Esophagus (tissue), 2 donors: ENCODE results near the gene DNAJC12. TPM values are rescaled to one million over a fixed set of nuclear protein-coding genes. Genes with fewer than 3 reads are reported as not detected.
"Not testable (repeated sequence)": the region's sequence is repeated elsewhere in the genome, so short reads cannot be mapped to it uniquely, and the experiment has no call there.

Experiments
- H3K27ac ChIP-seq, 2 donors: one replicate each; pipeline ENCODE4 v1.5.1; 2013; ENCODE audit warnings: low read depth in 2 of 2, mild to moderate bottlenecking in 2 of 2, inconsistent platforms in 1 of 2, low read length in 1 of 2, moderate library complexity in 1 of 2
- H3K27me3 ChIP-seq, 2 donors: one replicate each; pipeline ENCODE4 v1.6.1; 2013; ENCODE audit warnings: low read length in 2 of 2, control low read depth in 1 of 2, mild to moderate bottlenecking in 1 of 2; ENCODE audit not compliant: insufficient read depth in 2 of 2, control insufficient read depth in 1 of 2
- H3K36me3 ChIP-seq, 2 donors: one replicate each; pipeline ENCODE4 v1.6.1; 2013; ENCODE audit warnings: low read length in 1 of 2; ENCODE audit not compliant: control insufficient read depth in 2 of 2, insufficient read depth in 2 of 2
- H3K4me1 ChIP-seq, 2 donors: one replicate each; pipeline ENCODE4 v1.6.1; 2013; ENCODE audit warnings: low read length in 1 of 2; ENCODE audit not compliant: control insufficient read depth in 2 of 2, insufficient read depth in 2 of 2
- H3K4me3 ChIP-seq, 2 donors: one replicate each; pipeline ENCODE4 v1.5.1; 2013; ENCODE audit warnings: low read length in 2 of 2, mild to moderate bottlenecking in 2 of 2, low read depth in 1 of 2, moderate library complexity in 1 of 2
- H3K9me3 ChIP-seq, 2 donors: one replicate each; pipeline ENCODE4 v1.6.1; 2013; ENCODE audit warnings: mild to moderate bottlenecking in 2 of 2, low read depth in 1 of 2, low read length in 1 of 2, moderate library complexity in 1 of 2; ENCODE audit not compliant: control insufficient read depth in 2 of 2, insufficient read depth in 1 of 2
- WGBS, 2 donors: extraction: QIAGEN DNeasy Blood & Tissue Kit; methylation state at CpG; one replicate each; pipeline ENCODE4 v1.1.7; 2013; 5-methylcytosine and 5-hydroxymethylcytosine counted together
- polyA plus RNA-seq, 2 donors: library from polyadenylated mRNA; stranded (reverse); fragments of 200-250 nt; gene quantifications; one replicate each; pipeline ENCODE4 v1.2.3, GENCODE V29; 2013
- donor health status: healthy with polysubstance abuse.
- donor health status: Bipolar disorder and iron deficiency.

The DNAJC12 gene
- polyA plus RNA-seq, 2 donors, result 0.59 to 0.75 TPM

DNA sequence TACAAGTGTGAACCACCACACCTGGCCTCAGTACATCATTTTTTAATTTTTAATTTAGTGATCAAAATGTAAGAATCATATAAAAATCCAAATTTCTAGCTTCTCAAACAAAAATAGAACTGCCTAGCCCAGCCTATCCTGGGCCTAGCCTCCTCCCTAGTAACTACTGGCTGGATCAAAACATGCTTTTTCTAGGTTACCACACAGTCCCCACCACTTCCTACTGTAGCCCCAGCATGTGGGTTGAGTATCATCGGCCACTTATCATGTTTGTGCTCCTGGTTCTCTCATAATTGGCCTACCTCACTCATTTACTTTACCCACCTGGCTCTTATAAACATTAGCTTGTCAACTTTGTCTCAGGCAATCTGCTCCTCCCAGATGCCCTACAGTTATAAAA is 52.9 kb downstream of the DNAJC12 start:
- Histone ChIP-seq H3K27me3 (no peaks in the 10 kb centered on the region), H3K27ac (no peak overlapping the region), H3K36me3 (no peaks in the 10 kb centered on the region), H3K9me3 (no peaks in the 10 kb centered on the region), H3K4me1 (no peaks in the 10 kb centered on the region), H3K4me3 (no peak overlapping the region)
- WGBS, 2 donors, result 50 to 68% methylated on average over 1 of the region's 1 CpG

DNA sequence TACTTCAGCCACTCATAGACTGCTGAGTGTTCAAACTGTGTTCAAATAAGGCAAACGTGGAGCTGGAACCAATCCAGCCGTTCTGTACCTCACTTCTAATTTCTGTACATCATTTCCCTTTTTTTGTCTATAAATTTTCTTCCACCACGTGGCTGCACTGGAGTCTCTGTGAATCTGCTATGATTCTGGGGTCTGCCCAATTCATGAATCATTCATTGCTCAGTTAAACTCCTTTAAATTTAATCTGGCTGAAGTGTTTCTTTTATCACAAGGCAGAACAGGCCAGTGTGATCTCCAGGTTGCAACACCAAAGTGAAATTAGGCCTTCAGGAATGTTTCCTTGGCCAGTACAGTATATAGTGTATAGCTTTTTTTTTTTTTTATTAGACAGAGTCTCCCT is 53.5 kb downstream of the DNAJC12 start:
- Histone ChIP-seq H3K4me3 (no peak overlapping the region), H3K9me3 (no peaks in the 10 kb centered on the region), H3K4me1 (no peaks in the 10 kb centered on the region), H3K36me3 (no peaks in the 10 kb centered on the region), H3K27me3 (no peaks in the 10 kb centered on the region), H3K27ac (no peak overlapping the region)
- 29% methylated on average over 3 of the region's 3 CpGs for WGBS, 2 donors

DNA sequence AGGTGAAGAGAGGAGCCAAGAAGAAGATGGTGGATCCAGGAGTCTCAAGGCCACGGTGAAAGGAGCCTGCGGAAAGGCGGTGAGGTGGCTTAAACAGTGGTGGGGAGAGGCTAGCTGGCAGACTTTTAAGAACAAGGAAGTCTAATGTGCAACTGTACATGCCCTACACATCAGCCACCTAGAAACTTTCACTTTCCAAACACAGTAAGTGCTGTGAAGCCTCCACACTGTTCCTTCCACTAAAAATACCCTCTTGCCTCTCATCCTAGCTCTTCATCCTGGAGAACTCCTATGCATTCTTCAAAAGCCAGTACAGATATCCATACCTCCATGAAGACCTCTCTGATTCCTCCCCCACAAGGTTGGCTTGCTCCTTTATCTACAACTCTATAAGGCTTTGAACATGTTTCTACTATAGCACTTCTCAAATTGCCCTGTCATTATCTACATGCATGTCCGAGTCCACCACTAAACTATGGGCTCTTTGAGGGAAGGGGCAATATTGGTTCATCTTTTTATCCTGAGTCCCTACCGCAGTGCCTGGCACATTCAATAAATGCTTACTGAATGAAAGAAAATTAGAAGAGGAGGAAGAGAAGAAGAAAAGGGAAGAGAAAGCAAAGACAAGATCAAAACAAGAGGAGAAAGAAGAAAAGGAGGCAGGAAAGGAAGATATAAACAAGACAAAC is 54.2 kb downstream of the DNAJC12 start:
- Histone ChIP-seq H3K4me3 (no peak overlapping the region), H3K4me1 (no peaks in the 10 kb centered on the region), H3K9me3 (no peaks in the 10 kb centered on the region), H3K27ac (no peak overlapping the region), H3K36me3 (no peaks in the 10 kb centered on the region), H3K27me3 (no peaks in the 10 kb centered on the region)
- WGBS, 2 donors, result 75 to 85% methylated on average over 5 of the region's 5 CpGs

DNA sequence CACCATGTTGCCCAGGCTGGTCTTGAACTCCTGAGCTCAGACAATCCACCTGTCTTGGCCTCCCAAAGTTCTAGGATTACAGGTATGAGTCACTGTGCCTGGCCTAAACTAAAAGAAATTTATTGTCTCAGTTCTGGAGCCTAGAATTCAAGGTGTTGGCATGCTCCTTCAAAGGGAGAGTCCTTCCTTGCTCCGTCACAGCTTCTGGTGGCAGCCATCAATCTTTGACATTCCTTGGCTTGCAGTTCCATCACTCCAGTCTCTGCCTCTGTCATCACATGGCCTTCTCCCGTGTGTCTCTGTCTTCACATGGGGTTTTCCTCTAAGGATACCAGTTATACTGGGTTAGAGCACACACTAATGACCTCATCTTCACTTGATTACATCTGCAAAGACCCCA is 55.5 kb downstream of the DNAJC12 start:
- Histone ChIP-seq H3K4me1 (no peaks in the 10 kb centered on the region), H3K36me3 (no peaks in the 10 kb centered on the region), H3K27ac (no peak overlapping the region), H3K9me3 (no peaks in the 10 kb centered on the region), H3K4me3 (no peak overlapping the region), H3K27me3 (no peaks in the 10 kb centered on the region)
- 48 to 62% methylated on average over 2 of the region's 2 CpGs for WGBS, 2 donors

DNA sequence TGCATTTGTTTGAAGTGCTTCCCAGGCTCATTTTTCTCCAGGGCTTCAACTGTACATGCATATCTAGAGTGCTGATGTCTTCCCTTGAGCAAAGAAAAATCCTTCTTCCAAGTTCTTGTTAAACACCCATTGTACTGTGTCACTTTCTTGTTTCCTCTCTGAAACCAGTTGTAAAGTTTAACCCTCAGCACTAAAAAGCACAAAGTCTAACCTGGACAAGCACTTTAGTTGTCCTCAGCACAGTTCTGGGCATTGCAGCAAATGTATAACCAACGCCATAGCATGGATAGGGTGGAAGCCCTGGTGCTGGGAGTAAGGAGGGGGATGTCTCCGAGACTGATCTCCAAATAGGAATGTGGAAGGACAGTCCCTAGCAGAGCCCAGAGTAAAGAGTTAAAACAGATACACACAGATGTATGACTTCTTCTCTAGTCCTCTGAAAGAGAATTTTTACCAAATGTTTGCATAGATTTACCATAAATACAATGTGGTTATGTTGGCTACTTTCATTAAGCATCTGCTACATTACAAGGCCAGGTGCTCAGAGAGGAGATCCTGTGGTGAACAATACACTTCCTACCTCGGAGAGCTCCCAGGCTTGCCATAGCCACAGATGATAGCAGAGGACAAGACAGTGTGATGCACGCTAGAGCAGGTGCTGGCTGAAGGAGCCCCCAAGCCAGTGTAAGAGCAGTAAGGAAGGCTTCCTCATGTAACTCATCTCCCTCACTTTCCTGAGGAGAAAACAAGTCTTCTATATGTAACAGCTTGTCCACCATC is 57.0 kb downstream of the DNAJC12 start:
- Histone ChIP-seq H3K4me3 (no peak overlapping the region), H3K9me3 (no peaks in the 10 kb centered on the region), H3K36me3 (no peaks in the 10 kb centered on the region), H3K27me3 (no peaks in the 10 kb centered on the region), H3K4me1 (no peaks in the 10 kb centered on the region), H3K27ac (no peak overlapping the region)
- 50 to 61% methylated on average over 4 of the region's 4 CpGs for WGBS, 2 donors

DNA sequence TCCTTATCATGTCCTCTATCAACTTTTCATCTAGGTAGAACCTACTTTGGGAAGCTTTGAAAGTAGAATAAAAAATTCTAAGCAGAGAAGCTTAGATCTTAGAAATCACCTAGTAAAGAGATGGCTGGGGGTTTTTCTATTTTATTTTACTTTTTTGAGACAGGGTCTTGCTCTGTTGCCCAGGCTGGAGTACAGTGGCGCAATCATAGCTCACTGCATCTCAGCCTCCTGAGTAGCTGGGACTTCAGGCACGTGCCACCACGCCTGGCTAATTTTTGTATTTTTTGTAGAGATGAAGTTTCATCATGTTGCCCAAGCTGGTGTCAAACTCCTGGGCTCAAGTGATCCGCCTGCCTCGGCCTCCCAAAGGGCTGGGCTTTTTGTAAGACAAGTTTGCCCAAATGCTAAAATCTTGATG is 57.8 kb downstream of the DNAJC12 start:
- H3K27ac ChIP-seq, H3K9me3 ChIP-seq, H3K4me1 ChIP-seq, H3K36me3 ChIP-seq, H3K4me3 ChIP-seq, H3K27me3 ChIP-seq: not testable (repeated sequence)
- WGBS, 2 donors, result 42 to 53% methylated on average over 5 of the region's 5 CpGs

DNA sequence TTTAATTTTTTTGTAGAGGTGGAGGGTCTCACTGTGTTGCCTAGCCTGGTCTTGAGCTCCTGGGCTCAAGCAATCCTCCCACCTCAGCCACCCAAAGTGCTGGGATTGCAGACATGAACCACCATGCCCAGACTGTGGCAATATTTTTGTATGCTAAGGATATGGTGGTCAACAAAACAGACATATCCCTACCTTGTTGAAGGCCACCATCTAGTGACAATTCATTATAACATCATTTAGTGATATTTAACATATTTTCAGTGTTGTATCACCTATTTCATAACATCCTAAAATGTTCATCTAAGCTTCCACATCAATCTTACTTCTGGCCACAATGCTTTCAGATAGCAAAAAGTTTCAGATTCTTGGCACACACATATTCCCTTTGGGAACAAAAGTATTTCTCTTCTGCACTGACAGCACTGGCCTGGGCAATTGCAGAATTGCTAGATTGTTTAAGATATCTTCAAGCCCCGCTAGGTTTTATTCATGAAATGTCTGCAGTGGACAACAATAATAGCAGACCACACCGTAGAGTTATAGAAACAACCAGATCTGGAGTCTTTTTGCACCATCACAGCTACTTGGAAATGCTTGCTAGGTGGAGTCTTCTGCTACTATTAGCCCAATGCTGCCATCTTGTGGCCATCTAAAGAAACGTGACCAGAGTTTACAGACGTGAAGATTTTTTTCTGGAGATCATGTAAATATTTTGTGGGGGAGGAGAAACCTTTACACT is 58.4 kb downstream of the DNAJC12 start:
- Histone ChIP-seq H3K4me3 (no peak overlapping the region), H3K9me3 (no peaks in the 10 kb centered on the region), H3K27ac (no peak overlapping the region), H3K4me1 (no peaks in the 10 kb centered on the region), H3K27me3 (no peaks in the 10 kb centered on the region), H3K36me3 (no peaks in the 10 kb centered on the region)
- 0 to 1% methylated on average over 4 of the region's 4 CpGs for WGBS, 2 donors

DNA sequence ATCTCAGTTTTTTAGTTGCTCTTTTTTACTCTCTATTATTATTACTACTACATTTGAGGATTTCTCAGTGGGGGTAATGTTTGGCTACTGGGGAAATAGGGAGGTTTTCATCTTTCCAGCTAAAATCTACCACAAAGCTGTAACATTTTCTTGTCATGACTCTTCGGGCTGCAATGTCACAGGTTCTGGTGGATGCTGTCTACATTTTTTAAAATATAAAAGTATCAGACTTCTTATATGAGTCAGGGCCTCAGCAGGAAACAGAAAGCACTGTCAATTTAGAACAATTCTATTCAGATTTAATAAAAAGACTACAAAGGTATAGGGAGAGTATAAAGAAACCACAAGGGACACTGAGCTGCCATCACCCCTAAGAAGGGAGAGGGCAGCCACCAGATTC is 61.6 kb downstream of the DNAJC12 start:
- Histone ChIP-seq H3K9me3 (no peaks in the 10 kb centered on the region), H3K27ac (no peak overlapping the region), H3K27me3 (no peaks in the 10 kb centered on the region), H3K4me3 (no peak overlapping the region), H3K4me1 (no peaks in the 10 kb centered on the region), H3K36me3 (no peaks in the 10 kb centered on the region)
- WGBS, 2 donors, result 84% methylated on average over 1 of the region's 1 CpG

DNA sequence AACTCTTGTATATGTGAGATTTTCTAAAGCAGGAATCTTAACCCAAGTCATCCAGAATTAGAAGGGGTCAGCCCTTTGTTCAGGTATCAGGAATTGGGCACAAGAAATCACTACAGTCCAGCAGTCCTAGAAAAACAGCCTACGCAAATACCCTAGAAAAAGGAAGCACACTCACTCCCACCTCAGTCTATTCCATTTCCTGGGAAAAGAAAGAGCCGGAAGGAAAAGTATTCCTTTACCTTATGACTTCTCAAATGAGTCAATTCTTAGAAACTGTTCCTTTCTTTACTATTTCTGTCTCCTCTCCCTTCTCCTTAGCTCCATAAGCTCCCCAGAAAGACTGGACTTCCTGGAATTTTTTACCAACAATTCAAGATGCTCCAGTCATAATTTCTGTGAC is 62.7 kb downstream of the DNAJC12 start:
- H3K9me3 ChIP-seq, result no peaks in the 10 kb centered on the region
- no peak overlapping the region for H3K4me3 ChIP-seq
- WGBS, 2 donors, result 79 to 87% methylated on average over 2 of the region's 2 CpGs
- no peaks in the 10 kb centered on the region for H3K27me3 ChIP-seq
- no peaks in the 10 kb centered on the region for H3K4me1 ChIP-seq
- H3K27ac ChIP-seq, result no peak overlapping the region
- no peaks in the 10 kb centered on the region for H3K36me3 ChIP-seq
